GM18499 (cell line): ENCODE results near the gene RELN.

Experiments
- ATAC-seq: cut with Tn5 transposase; IDR thresholded peaks from one replicate; pipeline ENCODE4 v1.9.1; 2021; ENCODE audit warnings: moderate number of reproducible peaks; ENCODE audit not compliant: insufficient read depth, unreplicated experiment

RELN gene

DNA sequence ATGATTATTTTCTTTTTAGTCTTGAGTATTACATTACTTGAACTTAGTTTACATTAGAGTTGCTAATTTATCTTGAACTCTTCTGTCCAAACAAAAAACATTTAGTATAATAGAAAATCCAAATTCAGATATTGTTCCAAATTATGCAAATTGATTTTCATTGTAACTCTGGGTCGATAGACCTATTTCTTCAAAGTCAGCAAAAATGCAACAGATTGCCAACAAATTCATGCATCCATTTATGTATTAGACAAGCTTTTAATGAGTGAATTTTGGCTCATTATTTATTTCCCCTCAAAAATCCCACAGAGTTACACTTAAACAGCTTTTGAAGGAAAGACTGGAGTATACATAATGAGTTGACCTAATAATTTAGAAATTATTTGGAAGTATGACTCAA lies 240.8 kb downstream of the RELN start:
- ATAC-seq: no peak

DNA sequence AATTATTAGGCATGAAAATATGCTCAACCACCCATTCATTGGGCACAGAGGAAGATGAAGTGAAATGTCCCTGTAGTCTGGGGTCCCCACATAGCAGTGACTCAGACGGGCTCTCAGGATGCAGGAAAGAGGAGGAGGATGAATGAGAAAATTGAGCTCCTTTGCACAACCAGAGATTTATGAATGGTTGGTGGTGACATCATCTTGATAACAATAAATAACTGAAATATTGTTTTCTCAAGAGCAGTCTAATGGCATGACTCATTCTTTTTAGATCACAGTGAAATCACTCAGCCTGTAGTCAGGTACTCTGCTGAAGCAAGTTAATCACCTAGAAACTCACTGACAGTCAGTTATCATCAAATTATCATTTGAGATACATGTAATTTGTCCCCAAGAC lies 254.1 kb downstream of the RELN start:
- no peak for ATAC-seq

DNA sequence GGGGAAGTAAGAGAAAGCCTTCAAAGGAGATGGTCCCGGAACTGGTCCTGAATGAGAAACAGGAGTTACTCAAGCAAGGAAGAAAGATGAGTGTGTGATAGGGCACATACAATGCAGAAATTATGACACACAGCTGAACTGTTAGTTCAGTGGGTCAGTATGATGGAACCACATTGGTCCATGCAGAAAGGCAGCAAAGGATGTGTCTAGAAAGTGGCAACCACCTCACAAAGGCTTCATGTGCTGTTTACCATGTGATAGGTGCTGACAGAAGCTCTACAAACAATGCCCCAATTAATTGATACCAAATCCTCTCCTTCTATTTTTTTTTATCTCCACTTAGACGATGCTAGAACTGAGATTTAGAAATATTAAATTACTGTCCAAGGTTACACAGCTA lies 258.3 kb downstream of the RELN start:
- no peak for ATAC-seq

DNA sequence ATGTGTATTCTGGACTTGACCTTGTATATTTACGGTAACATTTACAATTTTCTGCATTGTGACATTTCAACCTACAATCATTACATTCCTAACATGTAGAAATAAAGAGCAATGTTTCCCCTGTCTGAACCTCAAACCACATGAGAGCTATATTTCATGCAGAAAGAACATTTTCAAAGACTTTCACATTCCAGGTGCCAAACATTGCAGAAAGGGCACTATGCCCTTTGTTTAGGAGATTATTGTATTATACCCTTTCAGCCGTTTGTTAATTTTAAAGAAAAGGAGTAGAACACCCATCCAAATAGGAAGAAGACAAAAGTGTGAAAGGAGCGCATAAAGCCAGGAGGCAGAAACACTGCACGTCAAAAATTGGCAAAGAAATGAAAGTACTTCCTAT lies 260.4 kb downstream of the RELN start:
- no peak for ATAC-seq

DNA sequence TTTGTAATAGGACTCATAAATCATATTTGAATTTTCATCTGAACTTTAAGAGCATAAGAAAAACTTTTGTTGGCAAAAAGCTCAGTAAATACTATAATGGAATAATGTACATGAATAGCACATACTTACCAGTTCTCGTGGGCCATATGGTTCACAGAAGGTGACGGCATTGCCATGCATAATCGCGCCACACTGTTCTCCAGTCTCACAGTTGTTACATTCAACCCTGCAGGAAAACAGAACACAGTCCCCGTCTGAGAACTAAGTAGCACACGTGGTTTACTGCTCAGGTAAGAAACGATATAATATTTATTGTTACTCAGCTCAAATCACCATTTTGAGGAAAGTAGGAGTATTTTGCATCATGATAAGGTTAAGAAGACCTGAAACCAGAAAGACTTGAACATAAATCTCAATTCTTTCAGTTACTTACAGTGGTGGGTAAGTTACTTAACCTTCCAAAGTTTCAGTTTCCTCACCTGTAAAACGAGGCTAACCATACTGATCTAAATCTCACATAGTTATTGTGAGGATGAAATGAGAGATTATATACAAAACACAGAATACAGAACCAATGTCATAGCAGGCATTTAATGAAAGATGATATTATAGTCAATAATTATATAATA lies 261.4 kb downstream of the RELN start:
- ATAC-seq: no peak

DNA sequence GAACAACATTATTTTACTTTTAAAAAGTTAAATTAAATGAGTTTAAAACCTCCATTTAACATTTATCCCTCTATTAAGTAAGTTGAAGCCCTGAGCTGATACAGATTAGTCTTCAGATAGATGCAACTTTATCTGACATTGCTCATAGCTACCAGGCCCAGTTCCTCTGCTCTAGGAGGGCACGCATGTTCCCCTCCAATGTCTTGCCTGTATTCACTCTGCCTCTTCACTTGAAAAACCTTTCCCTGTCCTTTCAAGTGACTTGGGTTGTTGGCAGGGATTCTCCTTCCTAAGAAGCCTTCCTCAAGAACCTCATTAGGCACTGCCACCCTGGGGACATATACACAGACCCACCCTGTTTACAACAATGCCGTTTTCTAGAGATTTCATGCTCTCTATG lies 270.4 kb downstream of the RELN start:
- no peak for ATAC-seq

DNA sequence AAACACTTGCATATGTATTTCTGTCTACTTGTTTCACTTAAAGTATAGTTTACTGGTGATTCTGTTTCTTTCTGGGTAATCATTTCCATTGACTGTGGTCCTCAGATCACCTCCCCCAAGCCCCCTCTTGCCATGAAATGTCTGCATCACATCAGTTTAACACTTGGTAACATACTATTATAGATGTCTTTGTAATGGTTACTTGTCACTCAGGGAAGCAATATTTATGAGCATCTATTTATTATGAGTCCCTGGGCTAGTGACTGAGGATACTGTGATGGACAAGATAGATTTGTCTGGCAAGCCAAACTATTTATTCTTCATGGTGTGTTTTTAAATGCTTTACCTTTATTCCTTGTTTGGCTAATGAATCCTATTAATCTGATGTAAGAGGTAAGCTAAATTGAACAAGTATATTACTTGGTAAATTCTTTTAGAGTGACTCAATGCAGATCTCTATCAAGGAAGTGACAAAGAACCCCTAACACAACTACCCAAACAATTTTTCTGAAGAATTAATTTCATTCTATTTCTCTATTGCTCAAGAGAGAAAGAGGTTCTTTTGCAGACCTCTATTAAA lies 270.9 kb downstream of the RELN start:
- ATAC-seq: no peak

DNA sequence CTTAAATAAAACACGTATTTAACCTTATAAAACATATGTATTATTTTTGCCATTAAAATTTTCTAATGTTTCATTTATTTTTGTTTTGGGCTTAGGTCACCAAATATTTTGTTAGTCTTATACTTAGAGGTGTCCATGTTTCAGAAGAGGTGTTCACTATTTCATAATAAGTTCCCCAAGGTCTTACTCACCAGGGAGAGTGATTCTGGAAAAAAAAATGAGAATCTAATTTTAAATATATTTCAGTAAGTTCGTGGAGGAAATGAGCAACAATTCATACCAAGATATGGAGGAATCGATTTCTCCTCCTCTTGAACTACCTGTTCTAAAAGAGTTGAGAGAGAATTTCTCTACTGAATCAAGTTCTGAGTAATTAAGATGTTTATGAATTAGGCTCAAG lies 271.9 kb downstream of the RELN start:
- no peak for ATAC-seq

DNA sequence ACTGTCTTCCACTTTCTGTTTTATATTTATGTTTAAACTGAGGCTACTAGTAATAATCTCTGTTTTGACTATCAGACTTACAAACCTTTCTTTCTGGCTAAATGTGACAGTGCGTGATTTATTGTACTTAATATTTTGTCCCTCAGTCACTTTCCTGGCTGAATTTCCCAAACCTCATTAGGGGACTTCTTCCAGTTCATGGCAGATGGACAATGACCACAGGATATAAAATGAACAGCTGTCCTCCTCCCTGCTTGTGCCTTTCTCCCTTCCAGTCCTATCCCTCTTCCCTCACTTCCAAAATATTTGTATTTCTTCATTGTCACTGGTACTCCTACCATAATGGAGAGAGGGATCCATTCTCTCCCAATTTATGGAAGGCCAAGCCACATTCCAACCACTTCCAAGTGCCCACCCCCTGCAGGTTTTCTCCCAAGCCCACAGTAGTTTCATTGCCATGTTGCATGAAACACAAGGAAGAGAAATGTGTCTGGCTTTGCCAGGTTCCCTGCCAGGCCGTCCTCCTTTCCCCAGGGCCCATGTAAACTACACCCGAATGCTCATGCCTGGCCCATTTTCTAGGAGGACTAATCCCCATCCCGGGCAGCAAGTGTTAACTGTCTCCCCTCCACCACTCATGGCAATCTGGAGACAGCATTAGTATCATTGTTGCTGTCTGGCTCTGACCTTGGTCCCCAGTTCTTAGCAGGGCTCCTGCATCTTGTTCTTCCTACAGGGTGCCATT lies 273.9 kb downstream of the RELN start:
- ATAC-seq: no peak

DNA sequence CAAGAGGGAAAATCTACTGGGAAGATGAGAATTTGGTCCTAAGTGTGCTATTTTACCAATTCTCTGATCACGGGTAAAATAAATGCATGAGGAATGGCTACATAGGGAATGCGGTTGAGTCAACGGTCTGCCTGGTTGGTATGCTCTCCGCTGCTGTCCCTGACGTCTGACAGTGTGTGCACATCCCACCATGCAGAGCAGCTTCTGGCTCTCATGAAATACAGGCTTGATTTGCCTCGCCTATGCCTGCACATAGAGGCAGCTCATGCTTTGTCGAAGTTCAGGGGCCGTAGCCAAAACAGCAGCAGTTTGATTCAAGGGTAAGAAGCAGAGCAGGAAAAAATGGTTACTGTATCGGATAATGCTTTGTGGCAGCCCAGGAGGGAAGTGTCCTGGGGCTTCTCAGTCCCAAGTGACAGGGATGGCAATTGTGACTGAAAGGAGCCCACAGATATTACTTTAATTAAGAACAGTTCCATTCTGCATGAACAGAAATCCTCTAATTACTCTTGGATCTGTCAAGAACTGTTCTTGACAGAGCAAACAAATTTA lies 275.0 kb downstream of the RELN start:
- ATAC-seq: no peak

DNA sequence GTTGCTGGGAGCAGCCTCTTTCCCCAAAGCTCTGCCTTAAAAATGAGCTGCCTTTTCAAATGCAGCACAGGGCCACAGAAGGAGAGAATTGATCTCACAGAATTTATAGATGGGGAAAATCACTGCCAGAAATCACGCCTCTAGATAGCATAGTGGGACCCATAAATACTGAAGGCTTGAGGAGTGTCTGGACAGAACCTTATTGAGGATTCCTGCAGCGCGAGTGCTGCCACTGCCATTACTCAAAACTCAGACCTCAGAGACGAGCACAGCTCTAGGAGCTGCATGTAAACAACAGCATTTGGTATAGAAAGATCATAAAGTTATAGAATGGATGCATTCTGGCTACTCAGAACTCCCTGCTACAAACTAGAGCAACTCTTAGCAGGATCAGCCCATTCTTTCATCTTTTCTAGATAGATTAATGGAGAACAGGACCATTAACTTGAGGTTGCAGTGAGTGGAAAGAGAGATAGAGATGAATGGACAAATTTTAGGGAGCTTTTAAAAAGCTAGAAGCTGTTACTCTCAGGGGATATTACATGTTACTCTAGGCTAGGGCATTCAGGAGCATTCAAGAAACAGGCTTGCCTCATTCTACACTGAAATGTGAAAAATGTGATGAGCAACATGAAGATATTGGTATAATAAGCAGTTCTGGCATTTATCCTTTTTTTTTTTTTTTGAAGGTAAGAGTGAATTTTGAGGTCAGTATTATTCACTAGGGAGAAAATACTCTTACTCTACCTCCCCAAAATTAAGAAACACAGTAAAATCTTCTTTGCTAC lies 276.3 kb downstream of the RELN start:
- no peak for ATAC-seq

DNA sequence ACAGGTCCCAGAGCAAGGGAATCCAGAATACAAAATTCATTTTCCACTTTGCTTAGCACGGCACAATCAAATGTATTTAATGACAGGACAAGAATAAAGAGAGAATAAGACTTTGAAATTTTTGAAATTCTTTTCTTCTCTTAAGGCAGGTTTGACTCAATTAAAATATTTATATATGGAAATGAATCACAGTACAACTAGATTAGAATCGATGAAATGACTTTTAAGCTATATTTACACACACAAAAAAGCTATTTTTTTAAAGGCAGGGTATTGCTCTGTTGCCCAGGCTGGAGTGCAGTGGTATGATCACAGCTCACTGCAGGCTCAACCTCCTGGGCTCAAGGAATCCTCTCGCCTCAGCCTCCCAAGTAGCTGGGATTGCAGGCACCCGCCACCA lies 278.0 kb downstream of the RELN start:
- ATAC-seq: no peak

DNA sequence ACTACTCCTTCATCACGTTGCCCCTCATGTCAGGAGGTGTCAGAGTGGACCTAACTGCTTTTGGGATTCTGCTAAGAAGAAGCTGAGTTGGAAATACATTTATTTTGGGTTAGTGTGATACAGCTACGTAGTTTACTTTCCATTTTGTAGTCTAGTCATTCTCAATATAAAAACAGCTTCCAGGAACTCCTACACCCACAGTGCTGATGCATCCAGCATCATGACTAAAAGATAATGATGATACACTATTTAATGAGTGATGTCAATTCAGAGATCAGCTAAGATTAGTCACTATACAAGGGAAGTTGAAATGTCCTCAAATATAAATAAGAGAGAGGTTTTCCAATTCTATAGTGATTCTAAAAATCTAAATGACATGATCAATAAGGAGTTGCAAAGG lies 279.2 kb downstream of the RELN start:
- no peak for ATAC-seq

DNA sequence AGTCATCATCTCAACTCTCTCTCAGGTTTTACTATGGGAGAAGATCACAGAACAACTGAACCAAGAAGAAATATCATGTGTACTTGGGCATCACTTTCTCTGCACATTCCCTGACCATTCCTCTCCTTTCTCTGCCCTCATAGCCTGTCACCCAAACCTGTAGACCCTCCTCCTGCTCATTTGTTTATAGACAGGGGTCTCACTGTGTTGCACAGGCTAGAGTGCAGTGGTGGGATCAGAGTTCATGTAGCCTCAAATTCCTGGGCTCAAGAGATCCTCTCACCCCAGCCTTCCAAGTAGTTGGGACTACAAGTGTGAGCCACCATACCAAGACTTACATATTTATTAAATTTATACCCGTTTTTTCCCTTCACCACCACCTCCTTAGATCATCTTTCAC lies 282.7 kb downstream of the RELN start:
- ATAC-seq: no peak

DNA sequence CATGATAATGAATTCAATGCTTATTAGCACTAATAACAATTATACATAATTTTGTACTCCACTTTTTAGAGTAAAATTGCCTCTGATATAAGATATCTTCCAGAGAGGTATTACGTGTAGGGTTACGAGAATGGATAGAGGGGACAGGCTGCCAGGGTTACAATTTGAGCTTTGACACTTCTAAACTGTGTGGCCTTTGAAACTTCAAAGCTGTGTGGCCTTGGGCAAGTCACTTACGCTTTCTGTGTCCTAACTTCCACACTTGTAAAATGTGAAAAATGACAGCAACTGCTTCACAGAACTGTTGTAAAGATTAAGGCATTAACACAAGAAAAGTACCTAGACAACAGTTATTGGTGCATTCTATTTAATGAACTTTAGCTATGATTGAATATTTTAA lies 283.9 kb downstream of the RELN start:
- no peak for ATAC-seq

DNA sequence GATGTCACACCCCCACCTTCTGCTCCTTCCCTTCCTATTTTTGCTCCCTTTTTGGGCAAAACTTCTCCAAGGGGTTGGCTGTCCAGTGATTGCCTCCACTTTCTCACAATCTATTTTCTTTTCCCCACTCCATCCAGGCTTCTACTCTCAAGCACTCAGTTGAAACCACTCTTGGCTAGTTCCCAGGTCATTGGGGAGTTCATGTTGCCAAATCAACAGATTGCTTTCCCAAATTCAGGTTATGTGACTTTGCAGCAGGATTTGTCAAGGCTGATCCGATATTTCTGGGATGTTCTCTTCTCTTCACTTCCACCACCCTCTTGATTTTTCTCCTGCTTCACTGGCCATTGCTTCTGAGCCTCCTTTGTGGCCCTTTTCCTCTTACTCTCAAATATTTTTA lies 284.8 kb downstream of the RELN start:
- ATAC-seq: no peak

DNA sequence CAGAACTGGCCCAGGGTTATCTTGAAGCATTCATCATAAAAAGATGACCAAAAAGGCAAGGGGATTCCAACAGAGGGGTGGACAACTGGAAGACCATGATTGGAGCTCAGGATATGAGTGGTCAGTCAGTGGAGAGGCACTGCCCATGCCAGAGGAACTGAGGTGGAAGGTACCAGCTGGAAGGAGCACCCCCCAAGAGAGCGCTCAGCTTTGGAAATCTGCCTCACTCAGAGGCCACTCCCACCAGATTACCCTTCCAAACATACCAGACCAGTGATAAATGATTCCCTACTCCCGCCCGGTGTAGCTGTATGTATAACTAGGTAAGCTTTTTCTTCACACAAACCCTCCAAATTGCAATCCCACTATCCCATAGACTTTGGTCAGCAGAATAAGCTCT lies 286.5 kb downstream of the RELN start:
- no peak for ATAC-seq

DNA sequence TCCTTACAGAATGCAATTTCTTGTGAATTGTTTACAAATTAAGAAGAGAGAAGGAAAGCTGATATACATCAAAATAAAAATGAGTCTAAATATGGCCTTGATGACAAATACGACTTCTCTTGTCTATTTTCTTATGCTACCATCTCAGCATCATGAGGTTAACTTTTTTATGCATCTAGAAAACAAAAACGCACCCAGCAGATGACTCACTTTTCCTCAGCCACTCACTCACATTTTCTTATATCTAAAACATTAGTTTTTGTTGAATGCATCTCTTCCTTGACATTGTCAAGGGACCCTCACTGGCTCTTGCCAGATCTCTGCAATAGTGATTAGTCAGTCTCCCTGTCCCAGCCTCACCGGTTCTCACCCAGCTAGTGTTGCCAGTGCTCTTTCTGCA lies 287.0 kb downstream of the RELN start:
- no peak for ATAC-seq

DNA sequence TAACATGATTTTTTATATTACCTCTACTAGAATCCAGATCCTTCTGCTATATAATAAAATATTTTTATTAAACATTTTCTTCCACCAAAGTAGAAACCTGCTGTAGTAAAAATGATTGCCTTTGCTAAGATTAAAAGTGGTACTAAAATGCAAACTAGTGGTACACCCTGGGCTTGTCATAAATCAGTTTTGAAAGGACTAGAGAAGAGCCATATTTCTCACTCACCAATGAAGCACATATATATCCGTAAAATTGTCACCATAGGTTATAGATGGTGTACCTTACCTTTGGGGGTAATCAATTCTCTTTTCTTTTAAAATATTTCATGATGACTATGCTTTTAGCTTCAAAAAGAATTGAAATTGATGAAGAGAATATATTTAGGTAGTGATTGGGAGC lies 290.4 kb downstream of the RELN start:
- ATAC-seq: no peak

DNA sequence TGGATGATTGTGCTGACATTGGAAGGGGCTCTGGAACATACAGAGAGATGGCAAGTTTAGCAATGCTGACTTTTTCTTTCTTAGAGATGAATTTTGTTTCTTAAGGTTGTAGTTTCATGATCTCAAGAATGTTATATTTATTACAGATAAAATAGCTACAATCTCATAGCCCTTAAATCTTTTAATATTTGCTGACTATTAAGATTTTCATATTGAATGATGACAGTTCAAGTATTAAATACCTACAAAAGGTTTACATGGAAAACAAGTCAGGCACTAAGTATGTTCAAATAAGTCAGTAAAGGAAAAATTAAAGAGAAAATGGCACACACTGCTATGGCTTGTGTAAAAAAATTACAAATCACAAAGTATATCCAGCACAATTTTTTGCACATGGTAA lies 291.4 kb downstream of the RELN start:
- no peak for ATAC-seq

DNA sequence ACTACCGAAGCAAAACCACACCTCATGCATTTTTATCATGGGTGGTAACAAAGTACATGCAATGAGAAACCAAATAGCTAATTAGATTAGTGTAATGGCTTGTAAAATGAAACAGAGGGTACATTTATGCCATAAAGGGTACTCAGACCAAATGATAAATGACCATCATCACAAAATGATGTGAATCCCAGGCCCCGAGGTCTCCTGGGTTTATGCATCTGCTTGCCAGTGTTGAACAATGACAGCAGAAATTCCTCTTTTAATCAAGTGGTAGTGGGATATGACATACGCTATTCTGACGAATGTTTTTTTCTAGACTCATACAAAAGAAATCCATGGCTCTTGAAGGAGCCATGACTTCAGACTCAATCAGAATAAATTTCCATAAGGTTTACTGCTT lies 293.9 kb downstream of the RELN start:
- ATAC-seq: no peak
